ENCODE measurements around the gene PKNOX2.

Gene PKNOX2

DNA sequence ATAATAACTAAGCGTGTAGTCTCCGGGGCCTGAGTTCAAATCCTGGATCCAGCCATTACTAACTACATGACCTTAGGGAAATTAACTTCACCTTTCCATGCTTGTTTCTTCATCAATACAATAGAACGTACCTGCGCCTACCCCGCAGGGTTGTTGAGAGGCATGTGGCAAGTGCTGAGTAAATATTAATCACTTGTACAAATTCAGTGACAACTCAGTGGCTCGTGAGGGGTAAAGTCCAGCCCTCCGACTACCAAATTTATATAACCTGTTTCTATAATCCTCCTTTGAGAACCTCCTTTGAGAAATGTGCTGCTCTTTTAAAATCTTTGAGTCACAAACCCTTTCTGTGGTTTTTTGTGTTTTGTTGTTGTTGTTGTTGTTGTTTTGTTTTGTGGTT, 281.7 kb downstream of the PKNOX2 start:
- H3K27ac ChIP-seq: no peak overlapping the region
- H3K27me3 ChIP-seq: no peaks in the 10 kb centered on the region
- H3K4me3 ChIP-seq: no peak overlapping the region
- no peaks in the 10 kb centered on the region for H4K20me1 ChIP-seq
- no peaks in the 10 kb centered on the region for H3K36me3 ChIP-seq
- H3K9ac ChIP-seq: no peak overlapping the region
- H3K4me2 ChIP-seq: no peak overlapping the region
- peaks cover 2% of the 10 kb centered on the region for H3K4me1 ChIP-seq
- H3K9me3 ChIP-seq: no peaks in the 10 kb centered on the region
- TF ChIP-seq Cebpa-rat (IDR thresholded peaks at IDR 0.05): no peak

DNA sequence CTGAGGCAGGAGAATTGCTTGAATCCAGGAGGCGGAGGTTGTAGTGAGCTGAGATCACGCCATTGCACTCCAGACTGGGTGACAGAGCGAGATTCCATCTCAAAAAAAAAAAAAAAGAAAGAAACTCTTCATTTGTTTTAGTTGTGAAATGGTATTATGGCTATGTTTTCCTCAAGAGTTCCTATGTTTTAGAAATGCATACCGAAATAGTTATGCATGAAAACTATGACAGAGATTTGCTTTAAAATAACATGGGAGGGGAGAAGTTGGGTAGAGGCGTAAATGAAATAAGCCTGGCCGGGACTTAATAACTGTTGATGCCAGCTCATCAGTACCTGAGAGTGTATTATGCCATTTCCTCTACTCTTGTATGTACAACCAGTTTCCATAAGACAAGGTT, 283.2 kb downstream of the PKNOX2 start:
- Histone ChIP-seq H3K4me1 (peaks cover 8% of the 10 kb centered on the region), H3K4me2 (no peak overlapping the region)

DNA sequence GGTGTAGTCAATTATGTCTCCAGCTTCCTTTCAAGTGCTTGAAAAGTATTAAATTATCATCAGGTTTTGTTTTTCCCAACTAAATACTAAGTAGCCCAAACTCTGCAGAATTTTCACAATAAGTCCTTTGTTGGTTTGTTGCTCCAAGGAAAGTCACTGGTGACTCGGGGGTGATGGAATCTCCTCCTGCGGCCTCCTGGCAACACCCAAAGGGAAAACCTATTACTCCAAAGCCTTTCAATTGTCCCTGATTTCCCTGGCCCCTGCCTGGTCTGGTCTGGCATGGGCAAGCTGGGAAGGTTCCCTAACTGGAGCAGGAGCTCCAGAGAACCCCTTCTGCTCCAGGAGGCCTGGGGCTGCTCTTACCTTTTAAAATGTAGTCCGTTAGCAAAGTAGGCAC, 283.6 kb downstream of the PKNOX2 start:
- no peak for TF ChIP-seq Cebpa-rat (IDR thresholded peaks at IDR 0.05)
- Histone ChIP-seq H3K4me2 (no peak overlapping the region), H3K36me3 (no peaks in the 10 kb centered on the region), H3K9me3 (no peaks in the 10 kb centered on the region), H4K20me1 (no peaks in the 10 kb centered on the region), H3K27ac (no peak overlapping the region), H3K4me3 (no peak overlapping the region), H3K9ac (no peak overlapping the region), H3K4me1 (peaks cover 8% of the 10 kb centered on the region), H3K27me3 (no peaks in the 10 kb centered on the region)

More for the DNA sequence above, 283.2 kb downstream of the PKNOX2 start:
- H3K4me3 ChIP-seq: no peak overlapping the region
- no peak for TF ChIP-seq Cebpa-rat (IDR thresholded peaks at IDR 0.05)
- H3K27me3 ChIP-seq: no peaks in the 10 kb centered on the region
- no peaks in the 10 kb centered on the region for H4K20me1 ChIP-seq
- H3K9me3 ChIP-seq: no peaks in the 10 kb centered on the region
- no peak overlapping the region for H3K27ac ChIP-seq
- no peak overlapping the region for H3K9ac ChIP-seq
- no peaks in the 10 kb centered on the region for H3K36me3 ChIP-seq

DNA sequence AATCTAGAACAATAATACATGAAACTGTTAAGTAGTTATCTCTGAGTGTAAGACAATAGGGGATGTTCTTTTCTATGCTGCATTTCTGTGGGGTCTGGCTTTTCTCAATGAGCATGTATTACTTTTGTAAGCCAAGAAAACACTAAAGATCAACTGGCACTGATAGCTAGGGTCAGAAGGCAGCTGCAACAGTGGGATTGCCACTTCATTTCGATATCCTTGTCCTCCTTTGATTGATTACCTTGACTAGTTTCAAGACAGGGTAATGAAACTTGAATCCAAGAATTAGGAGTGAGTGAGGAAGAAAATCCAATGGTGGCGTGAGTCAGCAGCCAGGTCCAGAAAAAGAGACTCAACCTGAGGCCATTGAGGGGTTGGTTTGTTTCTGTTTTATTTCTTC, 285.0 kb downstream of the PKNOX2 start:
- Histone ChIP-seq H3K4me3 (no peak overlapping the region), H3K36me3 (no peaks in the 10 kb centered on the region), H3K27ac (no peak overlapping the region), H3K9ac (no peak overlapping the region), H3K27me3 (no peaks in the 10 kb centered on the region), H3K9me3 (no peaks in the 10 kb centered on the region), H4K20me1 (no peaks in the 10 kb centered on the region), H3K4me1 (peaks cover 8% of the 10 kb centered on the region), H3K4me2 (no peak overlapping the region)
- TF ChIP-seq Cebpa-rat (IDR thresholded peaks at IDR 0.05): no peak

DNA sequence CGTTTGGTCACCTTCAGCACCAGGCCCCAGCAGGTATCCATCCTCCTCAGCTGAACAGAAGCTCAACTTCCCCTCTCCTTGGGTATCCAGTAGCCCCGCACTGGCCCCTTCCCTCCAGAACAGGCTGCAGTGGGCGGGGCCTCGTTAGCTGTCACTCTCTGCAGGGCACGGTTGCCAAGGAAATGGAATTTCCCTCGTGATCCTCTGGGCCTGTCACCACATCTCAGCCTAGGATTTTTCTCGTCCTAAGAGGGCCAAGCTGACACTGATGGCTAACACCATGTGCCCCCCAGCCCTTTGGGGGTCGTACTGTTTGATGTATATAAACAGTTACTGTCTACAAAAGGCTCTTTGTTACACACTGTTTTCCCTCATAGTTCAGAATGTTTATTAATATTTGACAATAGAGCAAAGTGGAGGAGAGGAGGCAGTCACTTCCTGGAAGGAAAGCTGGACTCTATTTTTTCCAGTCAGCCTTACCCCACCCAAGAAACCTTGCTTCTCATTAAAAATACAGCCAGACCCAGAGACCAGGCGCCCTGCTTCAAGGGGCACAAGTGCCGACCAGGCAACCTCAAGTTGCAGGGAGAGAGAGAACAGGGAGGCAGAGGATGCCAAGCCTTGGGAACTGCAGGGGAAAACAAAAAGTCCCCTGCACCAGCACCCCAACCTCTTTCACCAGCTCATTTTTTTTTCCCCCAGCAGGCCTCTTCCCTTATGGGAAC, 287.0 kb downstream of the PKNOX2 start:
- no peak for TF ChIP-seq Cebpa-rat (IDR thresholded peaks at IDR 0.05)
- no peaks in the 10 kb centered on the region for H3K9me3 ChIP-seq
- H3K9ac ChIP-seq: no peak overlapping the region
- H4K20me1 ChIP-seq: no peaks in the 10 kb centered on the region
- H3K4me1 ChIP-seq: peaks cover 8% of the 10 kb centered on the region
- H3K4me3 ChIP-seq: no peak overlapping the region
- peak overlapping the region; percentile 27 for H3K4me2 ChIP-seq
- no peak overlapping the region for H3K27ac ChIP-seq
- H3K27me3 ChIP-seq: no peaks in the 10 kb centered on the region
- H3K36me3 ChIP-seq: no peaks in the 10 kb centered on the region

DNA sequence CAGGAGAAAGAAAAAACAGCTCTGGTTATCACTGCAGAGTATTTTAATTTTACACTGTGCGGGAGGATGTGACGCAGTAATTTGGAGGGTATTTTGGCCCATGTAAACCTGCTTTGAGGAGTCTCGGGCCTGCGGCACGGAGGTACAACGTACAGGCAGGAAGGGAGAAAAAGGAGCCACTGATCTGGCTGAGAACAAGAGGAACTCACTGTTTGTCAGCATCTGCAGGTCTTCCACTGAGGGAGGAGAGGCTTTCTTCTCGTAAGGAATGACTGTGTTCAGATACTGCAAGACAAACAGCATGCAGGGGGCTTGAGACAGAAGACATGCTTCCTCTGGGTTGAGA, 287.5 kb downstream of the PKNOX2 start:
- Histone ChIP-seq H3K27me3 (no peaks in the 10 kb centered on the region), H3K9ac (no peak overlapping the region), H4K20me1 (no peaks in the 10 kb centered on the region), H3K36me3 (no peaks in the 10 kb centered on the region), H3K9me3 (no peaks in the 10 kb centered on the region), H3K27ac (no peak overlapping the region), H3K4me2 (no peak overlapping the region), H3K4me3 (no peak overlapping the region), H3K4me1 (peaks cover 8% of the 10 kb centered on the region)
- no peak for TF ChIP-seq Cebpa-rat (IDR thresholded peaks at IDR 0.05)

DNA sequence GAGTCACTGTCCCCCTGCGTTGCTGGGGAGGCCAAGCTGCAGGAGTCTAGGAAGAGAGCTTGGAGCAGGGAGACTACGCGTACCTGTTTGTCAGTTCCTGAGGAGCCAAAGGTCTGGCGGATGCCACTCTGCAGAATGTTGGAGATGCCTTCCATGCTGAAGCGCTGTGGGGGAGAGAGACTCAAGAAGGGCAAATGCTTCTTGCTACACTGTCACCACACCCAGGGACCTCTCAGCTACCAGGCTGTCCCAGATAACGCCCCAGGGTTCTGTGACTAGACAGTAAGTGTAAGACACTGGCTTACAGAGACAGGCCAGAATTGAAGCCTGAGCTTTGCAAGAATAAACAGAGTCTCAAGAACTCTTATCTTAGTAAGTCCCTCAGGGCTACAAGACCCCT, 289.5 kb downstream of the PKNOX2 start:
- Histone ChIP-seq H3K4me1 (peaks cover 8% of the 10 kb centered on the region), H3K4me3 (no peak overlapping the region), H3K9me3 (no peaks in the 10 kb centered on the region), H3K36me3 (no peaks in the 10 kb centered on the region), H3K4me2 (no peak overlapping the region), H3K9ac (no peak overlapping the region), H3K27me3 (no peaks in the 10 kb centered on the region), H3K27ac (no peak overlapping the region), H4K20me1 (no peaks in the 10 kb centered on the region)
- TF ChIP-seq Cebpa-rat (IDR thresholded peaks at IDR 0.05): no peak

DNA sequence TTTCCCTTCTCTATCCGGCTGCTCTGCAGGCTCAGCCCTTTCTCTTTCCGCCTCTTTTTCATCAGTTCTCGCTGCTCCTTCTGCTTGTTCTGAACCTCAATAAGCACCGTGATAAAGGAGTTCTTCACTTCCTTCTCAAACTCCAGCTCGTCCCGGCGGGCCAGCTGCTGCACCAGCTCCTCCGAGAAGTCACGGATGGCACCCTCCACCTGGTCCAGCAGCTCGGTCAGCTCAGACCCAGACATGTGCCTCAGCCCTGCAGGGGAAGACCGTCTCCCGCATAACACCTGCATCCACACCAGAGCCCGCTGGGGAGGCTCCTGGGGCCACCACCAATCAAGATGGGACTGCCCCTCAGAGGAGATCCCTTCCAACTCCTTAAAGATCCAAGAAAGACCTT, 291.3 kb downstream of the PKNOX2 start:
- no peak overlapping the region for H3K9ac ChIP-seq

DNA sequence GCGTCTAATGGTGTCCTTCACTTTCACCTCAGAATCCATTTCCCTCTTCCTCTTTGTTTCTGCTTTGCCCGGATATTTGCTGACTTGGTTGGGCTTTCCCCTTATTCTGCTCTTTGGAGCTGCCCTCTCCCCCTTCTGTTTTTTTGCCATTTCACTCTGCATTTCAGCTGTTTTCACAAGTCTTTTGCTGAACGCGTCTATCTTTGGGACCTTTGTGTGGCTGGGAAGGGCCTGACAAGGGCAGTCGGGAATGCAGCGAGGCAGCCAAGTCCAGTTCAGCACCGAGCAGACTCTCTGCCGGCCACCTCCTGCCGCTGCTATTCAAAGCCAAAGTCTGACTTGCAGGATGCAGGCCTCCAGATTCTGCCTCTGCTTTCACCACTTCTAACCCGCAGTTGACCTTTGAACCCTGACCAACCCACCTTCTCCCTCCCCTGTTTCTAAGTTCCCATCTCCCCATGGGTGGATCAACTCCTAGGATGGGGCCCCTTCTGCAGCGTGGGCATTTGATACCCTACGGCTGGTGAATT, 293.3 kb downstream of the PKNOX2 start:
- TF ChIP-seq Cebpa-rat (IDR thresholded peaks at IDR 0.05): no peak
- Histone ChIP-seq H3K9me3 (no peaks in the 10 kb centered on the region), H3K9ac (no peak overlapping the region), H3K36me3 (no peaks in the 10 kb centered on the region), H3K4me1 (no peaks in the 10 kb centered on the region), H3K4me3 (no peak overlapping the region), H3K4me2 (no peak overlapping the region), H3K27me3 (no peaks in the 10 kb centered on the region), H3K27ac (no peak overlapping the region), H4K20me1 (no peaks in the 10 kb centered on the region)

More for the DNA sequence above, 291.3 kb downstream of the PKNOX2 start:
- Histone ChIP-seq H3K27ac (no peak overlapping the region), H3K36me3 (no peaks in the 10 kb centered on the region), H4K20me1 (no peaks in the 10 kb centered on the region), H3K4me3 (no peak overlapping the region), H3K4me1 (peaks cover 8% of the 10 kb centered on the region), H3K4me2 (no peak overlapping the region), H3K9me3 (no peaks in the 10 kb centered on the region), H3K27me3 (no peaks in the 10 kb centered on the region)
- TF ChIP-seq Cebpa-rat (IDR thresholded peaks at IDR 0.05): no peak

DNA sequence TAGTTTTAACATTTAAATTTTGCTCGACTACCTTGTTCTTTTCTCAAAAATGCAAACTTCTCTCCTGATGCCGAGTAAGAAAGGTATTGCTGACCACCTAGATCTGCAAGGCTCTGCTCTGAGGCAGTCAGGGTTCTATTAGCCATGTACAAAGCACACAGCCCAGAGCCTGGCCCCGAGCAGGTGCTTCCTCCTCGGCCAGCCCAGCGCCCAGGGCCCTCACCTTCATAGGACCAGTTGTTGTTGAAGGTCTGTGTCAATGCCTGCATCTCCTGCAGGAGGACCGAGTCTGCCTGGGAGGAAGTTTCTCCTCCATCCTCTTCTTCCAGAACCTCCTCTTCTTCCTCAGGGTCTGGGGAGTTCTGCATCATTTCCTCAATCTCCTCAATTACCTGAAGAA, 295.7 kb downstream of the PKNOX2 start:
- H3K9ac ChIP-seq: no peak overlapping the region
- H3K4me3 ChIP-seq: no peak overlapping the region
- TF ChIP-seq Cebpa-rat (IDR thresholded peaks at IDR 0.05): no peak
- H3K4me1 ChIP-seq: no peaks in the 10 kb centered on the region
- no peaks in the 10 kb centered on the region for H3K36me3 ChIP-seq
- no peak overlapping the region for H3K4me2 ChIP-seq
- no peaks in the 10 kb centered on the region for H4K20me1 ChIP-seq
- H3K27ac ChIP-seq: no peak overlapping the region
- H3K27me3 ChIP-seq: no peaks in the 10 kb centered on the region
- no peaks in the 10 kb centered on the region for H3K9me3 ChIP-seq

Data from BLaER1 (cell line).